Epithelial cell of proximal tubule (primary cell): ENCODE results near the gene SEC16A. TPM values are rescaled to one million over a fixed set of nuclear protein-coding genes. Genes with fewer than 3 reads are reported as not detected.

Source experiments
- DNase-seq: peaks from one replicate; pipeline ENCODE4 v3.0.0-alpha.2; 2011; ENCODE audit warnings: low read depth
- H3K4me3 ChIP-seq: 2 replicates; pipeline ENCODE4 v1.5.1; 2011; ENCODE audit warnings: low read depth, mild to moderate bottlenecking, low read length
- total RNA-seq: library from RNA; depleted of rRNA; stranded (reverse); fragments of >200 nt; gene quantifications from 2 replicates; pipeline ENCODE4 v1.2.3, GENCODE V29; 2015
- TF ChIP-seq, protein P1 (sequence below): conservative IDR thresholded peaks from 2 replicates; pipeline ENCODE4 v1.5.1; 2012; ENCODE audit warnings: low read depth, mild to moderate bottlenecking, low read length

SEC16A gene
- total RNA-seq, 1 donor from 2014 or later, result 41.7 TPM

GRCh38 chr9:136437839-136438547, 44.8 kb downstream of the SEC16A start:
- TF ChIP-seq, protein P1, sequence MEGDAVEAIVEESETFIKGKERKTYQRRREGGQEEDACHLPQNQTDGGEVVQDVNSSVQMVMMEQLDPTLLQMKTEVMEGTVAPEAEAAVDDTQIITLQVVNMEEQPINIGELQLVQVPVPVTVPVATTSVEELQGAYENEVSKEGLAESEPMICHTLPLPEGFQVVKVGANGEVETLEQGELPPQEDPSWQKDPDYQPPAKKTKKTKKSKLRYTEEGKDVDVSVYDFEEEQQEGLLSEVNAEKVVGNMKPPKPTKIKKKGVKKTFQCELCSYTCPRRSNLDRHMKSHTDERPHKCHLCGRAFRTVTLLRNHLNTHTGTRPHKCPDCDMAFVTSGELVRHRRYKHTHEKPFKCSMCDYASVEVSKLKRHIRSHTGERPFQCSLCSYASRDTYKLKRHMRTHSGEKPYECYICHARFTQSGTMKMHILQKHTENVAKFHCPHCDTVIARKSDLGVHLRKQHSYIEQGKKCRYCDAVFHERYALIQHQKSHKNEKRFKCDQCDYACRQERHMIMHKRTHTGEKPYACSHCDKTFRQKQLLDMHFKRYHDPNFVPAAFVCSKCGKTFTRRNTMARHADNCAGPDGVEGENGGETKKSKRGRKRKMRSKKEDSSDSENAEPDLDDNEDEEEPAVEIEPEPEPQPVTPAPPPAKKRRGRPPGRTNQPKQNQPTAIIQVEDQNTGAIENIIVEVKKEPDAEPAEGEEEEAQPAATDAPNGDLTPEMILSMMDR, result no peak
- DNase-seq, result no peak
- H3K4me3 ChIP-seq, result peak overlapping the region; percentile 84

GRCh38 chr9:136437430-136437829, 45.4 kb downstream of the SEC16A start:
- no peak for DNase-seq
- TF ChIP-seq, protein P1, result no peak

GRCh38 chr9:136436055-136436634, 46.7 kb downstream of the SEC16A start:
- TF ChIP-seq, protein P1, result no peak
- H3K4me3 ChIP-seq, result no peak overlapping the region
- DNase-seq, result no peak

More at GRCh38 chr9:136437430-136437829, 45.4 kb downstream of the SEC16A start:
- H3K4me3 ChIP-seq, result peak overlapping the region; percentile 84

DNA sequence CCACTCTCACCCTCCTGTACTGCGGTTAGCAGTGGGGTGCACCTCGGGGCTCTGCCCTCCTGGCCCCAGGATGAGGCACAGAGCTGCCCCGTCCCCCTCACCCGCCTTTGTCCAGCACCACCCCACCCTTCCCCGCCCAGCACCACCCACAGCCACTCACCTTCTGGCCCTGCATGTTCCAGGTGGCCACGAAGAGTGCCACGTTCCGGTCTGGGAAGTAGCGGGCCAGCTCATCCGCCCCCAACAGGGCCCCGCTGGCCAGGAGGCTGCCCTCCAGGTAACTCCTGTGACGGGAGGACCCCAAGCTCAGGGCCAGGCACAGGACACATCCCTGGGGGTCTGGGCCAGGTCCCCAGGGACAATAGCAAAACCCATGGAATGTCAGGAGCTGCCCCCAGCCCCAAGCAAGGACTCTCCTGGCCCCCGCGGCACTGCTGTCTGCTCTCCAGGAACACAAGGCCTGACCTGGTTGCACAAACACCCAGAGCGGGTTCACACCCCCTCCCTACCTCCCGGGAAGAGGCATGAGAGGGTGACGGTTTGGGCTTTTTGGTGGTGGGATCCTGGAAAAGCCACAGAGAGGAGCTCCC, 48.2 kb downstream of the SEC16A start:
- no peak for DNase-seq
- H3K4me3 ChIP-seq, result no peak overlapping the region
- TF ChIP-seq, protein P1, result no peak

GRCh38 chr9:136433849-136434579, 48.8 kb downstream of the SEC16A start:
- TF ChIP-seq, protein P1, result no peak
- H3K4me3 ChIP-seq, result no peak overlapping the region
- no peak for DNase-seq

- no peak for DNase-seq
- no peak overlapping the region for H3K4me3 ChIP-seq
- TF ChIP-seq, protein P1, result no peak
These were observed 49.7 kb downstream of the SEC16A start for GRCh38 chr9:136433043-136433715.
